ENCODE data around the gene FOXP1.

FOXP1 gene

GRCh38 chr3:71160785-71161546 is 422.6 kb downstream of the FOXP1 start:
- DNase-seq = no peak

- no peak for DNase-seq
Measured at GRCh38 chr3:71156062-71156665, 427.4 kb downstream of the FOXP1 start.

GRCh38 chr3:71154846-71155245 is 428.7 kb downstream of the FOXP1 start:
- no peak for DNase-seq

GRCh38 chr3:71153713-71154112 is 429.8 kb downstream of the FOXP1 start:
- DNase-seq = no peak

- DNase-seq = no peak
Measured at GRCh38 chr3:71152892-71153265, 430.6 kb downstream of the FOXP1 start.

- no peak for DNase-seq
Measured at GRCh38 chr3:71152039-71152891, 431.3 kb downstream of the FOXP1 start.

- no peak for DNase-seq
Measured at GRCh38 chr3:71149959-71150954, 433.3 kb downstream of the FOXP1 start.

- no peak for DNase-seq
Measured at GRCh38 chr3:71148455-71149060, 435.0 kb downstream of the FOXP1 start.

- no peak for DNase-seq
Measured at GRCh38 chr3:71146673-71147072, 436.9 kb downstream of the FOXP1 start.

GRCh38 chr3:71145954-71146353 is 437.6 kb downstream of the FOXP1 start:
- no peak for DNase-seq

- no peak for DNase-seq
Measured at GRCh38 chr3:71144525-71145253, 438.8 kb downstream of the FOXP1 start.

GRCh38 chr3:71143493-71143892 is 440.0 kb downstream of the FOXP1 start:
- no peak for DNase-seq

- no peak for DNase-seq
Measured at GRCh38 chr3:71142441-71143161, 440.9 kb downstream of the FOXP1 start.

GRCh38 chr3:71140477-71140876 is 443.1 kb downstream of the FOXP1 start:
- no peak for DNase-seq

- no peak for DNase-seq
Measured at GRCh38 chr3:71139496-71139895, 444.0 kb downstream of the FOXP1 start.

- no peak for DNase-seq
Measured at GRCh38 chr3:71138410-71138809, 445.1 kb downstream of the FOXP1 start.

- DNase-seq = no peak
Measured at GRCh38 chr3:71136276-71136675, 447.3 kb downstream of the FOXP1 start.

- no peak for DNase-seq
Measured at GRCh38 chr3:71135373-71136088, 448.0 kb downstream of the FOXP1 start.

- DNase-seq = no peak
Measured at GRCh38 chr3:71134521-71134920, 449.0 kb downstream of the FOXP1 start.

GRCh38 chr3:71133865-71134264 is 449.7 kb downstream of the FOXP1 start:
- DNase-seq = no peak
